NCI-H510A (cell line): Measurements from ENCODE around the gene SPANXN2.
"Not testable (repeated sequence)": the region's sequence is repeated elsewhere in the genome, so short reads cannot be mapped to it uniquely, and the experiment has no call there.

Source experiments
- DNase-seq: peaks from one replicate; lab custom pipeline; 2025; lab: John Stamatoyannopoulos, UW

The SPANXN2 gene, protein sequence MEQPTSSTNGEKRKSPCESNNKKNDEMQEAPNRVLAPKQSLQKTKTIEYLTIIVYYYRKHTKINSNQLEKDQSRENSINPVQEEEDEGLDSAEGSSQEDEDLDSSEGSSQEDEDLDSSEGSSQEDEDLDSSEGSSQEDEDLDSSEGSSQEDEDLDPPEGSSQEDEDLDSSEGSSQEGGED

DNA sequence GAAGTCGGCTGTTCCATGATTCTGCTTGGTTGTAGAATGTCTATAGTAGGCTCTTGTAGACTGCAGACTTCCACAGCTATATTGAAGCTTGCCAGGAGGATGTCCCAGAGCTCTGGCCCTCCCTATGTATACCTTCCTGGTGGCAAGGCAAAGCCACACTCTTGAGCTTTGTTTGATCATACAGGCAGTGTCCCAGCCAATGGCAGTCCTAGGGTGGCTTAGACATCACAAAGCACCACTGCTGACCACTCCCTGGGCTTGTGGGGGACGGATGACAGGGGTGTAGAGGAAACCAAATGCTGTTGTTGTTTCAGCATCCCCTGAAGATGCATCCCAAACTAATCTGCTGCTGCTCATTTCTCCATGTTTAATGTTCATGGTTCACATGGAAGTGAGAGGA, at the start of gene SPANXN2:
SPANXN2 (minus strand) TSS at position 101 of the 400 bp plus-strand sequence; CDS start at position 17, 84 bp downstream.
- not testable (repeated sequence) for DNase-seq

DNA sequence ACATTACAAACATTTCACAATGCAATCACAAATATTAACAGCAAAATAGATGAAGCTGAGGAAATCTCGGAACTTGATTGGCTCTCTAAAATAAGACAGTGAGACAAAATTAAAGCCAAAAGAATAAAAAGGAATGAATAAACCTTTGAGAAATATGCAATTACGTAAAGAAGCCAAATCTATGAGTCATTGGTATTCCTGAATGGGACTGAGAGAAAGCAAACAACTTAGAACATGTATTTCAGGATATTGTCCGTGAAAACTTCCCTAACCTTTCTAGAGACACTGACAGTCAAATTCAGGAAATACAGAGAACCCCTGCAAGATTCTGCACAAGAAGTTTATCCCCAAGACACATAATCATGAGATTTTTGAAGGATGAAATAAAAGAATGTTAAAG, 48.4 kb upstream of the SPANXN2 start:
- no peak for DNase-seq

DNA sequence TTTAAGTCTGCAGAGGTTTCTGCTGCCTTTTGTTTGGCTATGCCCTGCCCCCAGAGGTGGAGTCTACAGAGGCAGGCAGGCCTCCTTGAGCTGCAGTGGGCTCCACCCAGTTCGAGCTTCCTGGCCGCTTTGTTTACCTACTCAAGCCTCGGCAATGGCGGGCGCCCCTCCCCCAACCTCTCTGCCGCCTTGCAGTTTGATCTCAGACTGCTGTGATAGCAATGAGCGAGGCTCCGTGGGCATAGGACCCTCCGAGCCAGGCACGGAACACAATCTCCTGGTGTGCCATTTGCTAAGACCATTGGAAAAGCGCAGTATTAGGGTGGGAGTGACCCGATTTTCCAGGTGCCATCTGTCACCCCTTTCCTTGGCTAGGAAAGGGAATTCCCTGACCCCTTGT, 47.2 kb upstream of the SPANXN2 start:
- DNase-seq = not testable (repeated sequence)

DNA sequence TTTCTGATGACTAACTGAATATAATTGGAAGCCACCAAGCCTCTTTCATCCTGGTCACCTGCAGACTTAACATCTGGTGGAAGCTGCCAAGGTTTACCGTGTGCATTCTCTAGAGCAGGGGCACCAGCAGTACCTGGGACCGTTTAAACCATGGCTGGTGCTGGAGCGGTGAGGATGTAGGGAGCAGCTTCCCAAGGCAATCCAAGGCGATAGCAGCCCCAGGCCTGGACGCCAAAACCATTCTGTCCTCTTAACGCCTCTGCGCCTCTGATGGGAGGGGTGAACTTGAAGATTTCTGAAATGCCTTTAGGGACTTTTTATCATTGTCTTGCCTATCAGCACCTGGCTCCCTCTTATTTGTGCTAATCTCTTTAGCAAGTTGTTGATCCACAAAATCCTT, 37.3 kb upstream of the SPANXN2 start:
- DNase-seq = no peak

DNA sequence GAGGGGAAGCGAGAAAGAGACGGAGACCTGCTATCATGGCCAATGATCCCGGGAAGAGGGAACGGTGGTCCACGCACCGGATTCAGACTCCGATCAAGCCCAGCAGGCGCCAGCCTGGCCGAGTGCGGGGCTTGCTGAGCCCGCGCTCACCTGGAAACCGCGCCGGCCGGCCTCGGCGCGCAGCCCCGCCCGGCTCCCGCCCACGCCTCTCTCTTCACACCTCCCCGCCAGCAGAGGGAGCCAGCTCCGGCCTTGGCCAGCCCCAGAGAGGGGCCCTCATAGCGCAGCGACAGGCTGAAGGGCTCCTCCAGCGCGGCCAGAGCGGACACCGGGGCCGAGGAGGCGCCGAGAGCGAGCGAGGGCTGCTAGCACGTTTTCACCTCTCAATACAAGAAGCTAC, 36.8 kb upstream of the SPANXN2 start:
- no peak for DNase-seq

DNA sequence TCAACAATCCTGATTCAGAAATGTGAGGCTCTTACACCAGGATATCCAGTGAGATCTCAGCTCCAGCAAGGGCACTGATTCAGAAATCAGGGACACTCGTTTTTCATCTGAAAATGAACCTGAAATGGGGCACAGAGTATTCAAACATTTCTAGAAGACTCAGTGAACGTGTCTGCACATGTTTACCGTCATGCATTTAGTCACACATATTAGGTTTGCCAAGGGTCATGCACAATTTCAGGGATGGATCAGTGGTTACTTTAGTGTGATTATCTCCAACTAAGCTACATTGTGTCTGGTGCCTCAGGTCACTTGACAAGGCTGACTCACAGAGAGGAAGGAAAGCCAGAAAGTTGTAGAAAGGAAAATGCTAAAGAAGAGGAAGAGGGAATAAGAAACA, 33.6 kb upstream of the SPANXN2 start:
- no peak for DNase-seq

DNA sequence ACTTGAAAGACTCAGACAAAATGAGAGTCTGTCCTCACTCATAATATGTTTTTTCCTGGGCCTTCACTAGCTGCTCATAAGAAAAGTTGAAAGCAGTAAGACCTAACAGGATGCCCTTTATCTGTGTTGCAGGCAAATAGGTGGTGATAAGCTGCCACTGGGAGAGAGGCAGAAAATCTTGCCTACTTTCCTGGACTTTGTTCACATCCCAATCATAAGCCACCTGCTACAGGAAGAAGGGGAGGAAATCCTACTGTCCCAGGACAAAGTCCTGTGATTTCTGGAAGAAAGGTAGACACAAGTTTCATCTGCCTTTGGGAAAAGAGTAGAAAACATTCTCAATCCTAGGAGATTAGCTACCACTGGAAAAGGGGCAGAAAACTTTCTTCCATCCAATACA, 13.3 kb upstream of the SPANXN2 start:
- DNase-seq = no peak

DNA sequence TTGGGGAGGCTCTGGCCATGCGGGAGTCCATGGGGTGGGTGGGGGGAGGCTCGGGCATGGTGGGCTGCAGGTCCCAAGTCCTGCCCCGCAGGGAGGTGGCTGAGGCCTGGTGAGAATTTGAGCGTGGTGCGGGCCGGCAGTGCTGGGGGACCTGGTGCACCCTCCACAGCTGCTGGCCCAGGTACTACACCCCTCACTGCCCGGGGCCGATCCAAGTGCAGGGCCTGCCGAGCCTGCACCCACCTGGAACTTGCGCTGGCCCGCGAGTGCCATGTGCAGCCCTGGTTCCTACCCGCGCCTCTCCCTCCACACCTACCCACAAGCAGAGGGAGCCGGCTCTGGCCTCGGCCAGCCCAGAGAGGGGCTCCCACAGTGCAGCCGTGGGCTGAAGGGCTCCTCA, 5.7 kb upstream of the SPANXN2 start:
- no peak for DNase-seq

DNA sequence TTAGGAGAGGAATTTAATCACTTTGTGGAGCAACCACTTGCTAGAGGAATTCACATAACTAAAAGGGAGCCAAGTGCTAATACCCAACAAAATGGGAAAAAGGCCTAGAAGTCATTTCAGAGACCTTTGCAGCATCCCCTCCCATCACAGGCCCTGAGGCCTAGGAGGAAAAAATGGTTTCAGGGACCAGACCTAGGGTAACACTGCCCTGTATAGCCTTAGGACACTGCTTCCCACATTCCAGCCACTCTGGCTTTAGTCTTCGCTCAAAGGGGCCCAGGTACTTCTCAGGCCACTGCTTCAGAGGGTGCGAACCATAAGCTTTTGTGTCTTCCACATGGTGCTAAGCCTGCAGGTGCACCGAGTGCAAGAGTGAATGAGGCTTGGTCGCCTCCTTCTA, 19.1 kb downstream of the SPANXN2 start:
- DNase-seq = no peak

DNA sequence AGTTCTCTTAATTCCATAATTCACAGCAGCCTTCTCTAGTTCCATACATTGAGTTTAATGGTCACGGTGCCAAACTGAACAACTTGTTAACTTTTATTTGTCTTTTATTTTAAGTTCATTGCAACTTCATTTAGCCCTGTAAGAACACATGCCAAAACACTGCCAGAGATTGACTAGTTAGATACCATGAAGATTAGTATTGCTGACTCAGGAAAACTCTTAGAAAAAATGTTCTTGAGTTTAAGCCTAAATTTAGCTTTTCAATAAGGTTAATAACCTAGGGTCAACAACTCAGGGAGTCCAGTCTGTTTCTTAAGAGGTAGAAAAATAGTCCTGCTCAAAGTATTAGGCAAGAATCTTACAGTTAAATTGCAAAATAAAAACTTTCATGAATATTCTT, 25.7 kb downstream of the SPANXN2 start:
- DNase-seq = no peak

DNA sequence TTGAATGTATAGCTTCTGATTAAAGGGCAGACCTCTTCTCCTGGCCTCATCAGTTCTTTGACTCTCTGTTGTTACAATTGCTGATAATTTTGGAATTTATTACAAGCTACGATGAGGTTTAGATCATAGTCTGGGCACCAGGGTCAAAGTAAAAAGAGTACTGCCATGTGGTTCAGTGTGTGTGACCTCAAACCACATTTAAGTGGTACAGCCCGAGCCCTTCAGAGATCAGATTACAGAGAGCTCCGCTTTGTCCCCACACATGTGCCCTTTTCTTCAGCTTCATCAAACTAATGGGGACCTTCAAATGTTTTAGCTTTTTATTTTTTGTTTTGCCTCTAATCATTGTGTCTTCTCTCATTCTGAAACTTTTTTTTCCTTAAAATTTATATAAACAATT, 37.1 kb downstream of the SPANXN2 start:
- DNase-seq = no peak

DNA sequence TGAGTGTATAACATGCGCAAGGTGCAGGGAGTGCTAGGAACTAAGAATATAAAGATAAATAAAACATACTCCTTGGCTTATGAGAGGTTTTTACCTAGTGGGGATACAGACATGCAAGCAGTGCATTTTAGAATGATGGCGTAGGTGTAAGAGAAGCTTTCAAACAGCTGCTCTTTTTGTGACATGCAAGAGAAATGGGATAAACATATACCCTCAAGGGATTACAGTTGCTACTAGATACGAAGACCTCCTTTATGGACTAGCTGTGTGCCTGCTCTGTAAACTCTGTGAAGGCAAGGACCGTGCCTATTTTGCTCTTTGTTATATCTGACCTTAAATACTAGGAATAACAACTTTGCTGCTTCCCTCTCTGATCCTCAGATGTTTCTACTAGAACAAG, 45.6 kb downstream of the SPANXN2 start:
- DNase-seq = no peak

DNA sequence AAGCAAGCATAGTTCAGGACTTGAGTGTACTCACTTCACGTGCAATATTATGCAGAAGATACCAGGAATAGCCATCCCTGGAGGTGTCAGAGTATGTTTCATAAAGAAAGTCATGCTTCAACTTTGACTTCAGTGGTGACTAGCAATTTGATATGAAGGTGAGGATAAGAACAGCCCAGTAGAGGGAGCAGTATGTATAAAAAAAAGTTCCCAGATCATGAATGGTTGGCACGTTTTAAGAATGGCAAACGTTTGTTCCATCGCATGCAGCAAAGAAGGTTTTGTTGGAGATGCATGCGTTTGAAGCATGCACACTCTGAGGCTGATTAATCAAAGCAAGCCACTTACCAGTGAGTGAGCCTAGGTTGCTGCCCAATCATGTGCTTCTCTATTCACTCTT, 51.2 kb downstream of the SPANXN2 start:
- no peak for DNase-seq

DNA sequence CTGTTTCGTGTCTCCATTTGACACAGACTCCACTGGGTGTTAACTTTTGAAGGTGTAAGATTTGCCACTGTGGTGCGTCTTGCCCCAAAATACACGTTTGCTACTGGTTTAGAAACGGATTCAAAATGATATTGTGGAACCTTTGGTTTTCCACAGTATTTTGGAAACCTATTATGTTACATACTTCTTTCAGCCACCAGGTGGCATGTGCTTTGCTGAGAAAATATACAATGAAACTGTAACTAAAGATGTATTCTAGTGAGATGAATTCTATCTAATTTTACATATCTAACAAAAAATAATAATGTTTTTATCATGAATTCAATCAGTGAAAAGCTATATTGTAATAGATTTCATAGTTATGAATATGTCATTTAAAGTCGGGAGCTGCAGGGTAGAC, 56.2 kb downstream of the SPANXN2 start:
- DNase-seq = no peak

DNA sequence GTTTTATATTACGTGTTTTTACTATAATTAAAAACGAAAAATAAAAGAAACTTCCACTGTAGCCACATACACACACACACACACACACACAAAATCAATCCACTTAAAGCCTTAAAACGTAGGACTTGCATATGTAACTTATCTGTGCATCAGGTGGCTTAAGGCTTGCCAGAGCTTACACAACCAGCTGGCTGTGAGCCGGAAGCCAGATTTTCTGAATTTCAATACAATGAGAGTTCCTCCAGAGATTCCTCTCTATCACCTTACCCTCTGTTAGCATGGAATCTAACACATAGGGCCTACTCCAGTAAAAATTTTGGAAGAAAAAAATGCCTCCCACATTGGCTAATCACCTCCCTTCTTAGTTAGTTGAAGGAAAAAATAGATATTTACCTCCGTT, 56.8 kb downstream of the SPANXN2 start:
- DNase-seq = no peak
